Erythroblast (primary cell): Measurements from ENCODE around the gene PTPN13.

ENCODE experiments used
- GATA1 ChIP-seq: IDR thresholded peaks from 2 replicates; pipeline ENCODE4 v1.6.1; 2011; ENCODE audit warnings: low read depth, mild to moderate bottlenecking, control low read depth, low read length, moderate library complexity
- POLR2A ChIP-seq: IDR thresholded peaks from 2 replicates; pipeline ENCODE4 v1.6.1; 2011; ENCODE audit warnings: mild to moderate bottlenecking, low read length

DNA sequence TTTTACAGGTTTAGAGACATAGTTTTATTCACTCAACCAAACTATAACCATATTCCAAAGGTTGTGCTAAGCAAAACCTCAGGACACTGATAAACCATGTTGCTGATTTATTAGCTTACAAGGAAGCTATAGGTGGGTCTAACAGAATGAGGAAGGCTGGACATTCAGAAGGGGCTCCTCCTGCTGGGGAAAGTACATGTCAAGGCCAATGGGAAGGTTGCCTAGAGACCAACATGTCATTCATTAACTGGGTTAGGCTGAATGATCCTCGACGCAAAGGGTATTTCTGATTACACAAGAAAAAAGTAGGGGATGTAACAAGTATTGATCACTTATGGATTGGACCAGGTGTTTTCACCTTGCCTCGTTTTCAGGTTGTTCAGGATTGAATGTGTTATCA lies 224.7 kb downstream of the PTPN13 start:
- TF ChIP-seq POLR2A: no peak
- no peak for TF ChIP-seq GATA1
